Choroid plexus epithelial cell (primary cell): Measurements from ENCODE around the gene CHD5.

Source experiments
- DNase-seq: peaks from one replicate; pipeline ENCODE4 v3.0.0-alpha.2; 2010; ENCODE audit warnings: low read depth
- H3K4me3 ChIP-seq: 2 replicates; pipeline ENCODE4 v1.5.1; 2011; ENCODE audit warnings: low read depth, mild to moderate bottlenecking, control low read depth, low read length, moderate library complexity
- TF ChIP-seq, protein P1 (sequence below): conservative IDR thresholded peaks from 2 replicates; pipeline ENCODE4 v1.5.1; 2011; ENCODE audit warnings: low read depth, mild to moderate bottlenecking, control low read depth, inconsistent platforms, low read length, moderate library complexity

The CHD5 gene

DNA sequence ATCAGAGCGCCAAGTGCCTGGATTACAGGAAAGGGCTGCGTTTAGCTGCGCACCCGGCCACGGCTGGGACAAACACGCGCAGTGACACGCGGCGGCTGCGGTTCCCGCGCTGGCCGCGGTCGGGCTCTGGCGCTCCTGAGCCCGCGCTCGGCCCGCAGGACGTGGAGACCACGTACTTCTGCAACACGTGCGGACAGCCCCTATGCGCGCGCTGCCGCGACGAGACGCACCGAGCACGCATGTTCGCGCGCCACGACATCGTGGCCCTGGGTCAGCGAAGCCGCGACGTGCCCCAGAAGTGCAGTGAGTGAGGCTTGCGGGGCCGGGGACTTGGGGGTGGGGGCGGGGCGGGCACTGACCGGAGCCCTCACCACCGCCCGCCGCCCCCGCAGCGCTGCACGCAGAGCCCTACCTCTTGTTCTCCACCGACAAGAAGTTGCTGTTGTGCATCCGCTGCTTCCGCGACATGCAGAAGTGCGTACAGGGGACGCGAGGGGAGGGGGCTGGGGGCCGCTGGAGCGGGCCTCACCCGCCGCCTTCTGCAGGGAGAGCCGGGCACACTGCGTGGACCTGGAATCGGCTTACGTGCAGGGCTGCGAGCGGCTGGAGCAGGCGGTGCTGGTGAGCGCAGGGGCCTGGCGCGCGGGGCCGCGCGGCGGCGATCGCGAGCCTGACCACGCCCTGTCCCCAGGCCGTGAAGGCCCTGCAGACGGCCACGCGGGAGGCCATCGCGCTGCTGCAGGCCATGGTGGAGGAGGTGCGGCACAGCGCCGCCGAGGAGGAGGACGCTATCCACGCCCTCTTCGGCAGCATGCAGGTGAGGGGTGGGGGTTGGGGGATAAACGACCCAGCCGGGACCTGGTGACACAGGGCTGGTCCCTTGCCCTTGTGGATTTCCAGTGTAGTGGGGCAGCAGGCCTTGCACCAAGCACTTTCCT is 28.9 kb upstream of the CHD5 start:
- peak; percentile 58 for DNase-seq
- peak overlapping the region; percentile 57 for H3K4me3 ChIP-seq
- TF ChIP-seq, protein P1, sequence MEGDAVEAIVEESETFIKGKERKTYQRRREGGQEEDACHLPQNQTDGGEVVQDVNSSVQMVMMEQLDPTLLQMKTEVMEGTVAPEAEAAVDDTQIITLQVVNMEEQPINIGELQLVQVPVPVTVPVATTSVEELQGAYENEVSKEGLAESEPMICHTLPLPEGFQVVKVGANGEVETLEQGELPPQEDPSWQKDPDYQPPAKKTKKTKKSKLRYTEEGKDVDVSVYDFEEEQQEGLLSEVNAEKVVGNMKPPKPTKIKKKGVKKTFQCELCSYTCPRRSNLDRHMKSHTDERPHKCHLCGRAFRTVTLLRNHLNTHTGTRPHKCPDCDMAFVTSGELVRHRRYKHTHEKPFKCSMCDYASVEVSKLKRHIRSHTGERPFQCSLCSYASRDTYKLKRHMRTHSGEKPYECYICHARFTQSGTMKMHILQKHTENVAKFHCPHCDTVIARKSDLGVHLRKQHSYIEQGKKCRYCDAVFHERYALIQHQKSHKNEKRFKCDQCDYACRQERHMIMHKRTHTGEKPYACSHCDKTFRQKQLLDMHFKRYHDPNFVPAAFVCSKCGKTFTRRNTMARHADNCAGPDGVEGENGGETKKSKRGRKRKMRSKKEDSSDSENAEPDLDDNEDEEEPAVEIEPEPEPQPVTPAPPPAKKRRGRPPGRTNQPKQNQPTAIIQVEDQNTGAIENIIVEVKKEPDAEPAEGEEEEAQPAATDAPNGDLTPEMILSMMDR, result peak; percentile 44

DNA sequence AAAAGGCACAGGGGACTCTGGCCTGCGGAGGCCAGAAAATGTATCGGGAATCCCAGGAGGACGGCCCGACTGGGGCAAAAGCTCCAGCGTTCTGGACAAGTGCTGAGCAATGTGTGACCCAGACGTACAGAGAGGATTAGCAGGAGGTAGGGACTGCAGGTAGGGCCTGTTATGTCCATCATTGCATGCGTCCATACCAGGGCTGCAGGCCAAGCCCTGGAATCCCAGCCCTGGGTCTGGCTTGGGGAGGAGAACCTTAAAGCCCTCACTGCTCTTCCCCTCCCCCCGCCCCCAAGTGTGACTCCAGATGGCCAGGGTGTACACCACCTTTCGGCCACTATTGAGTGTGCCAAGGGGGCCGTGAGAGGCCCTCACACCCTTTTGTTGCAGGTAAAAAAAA is 27.8 kb upstream of the CHD5 start:
- TF ChIP-seq, protein P1, result no peak
- DNase-seq, result no peak
- peak overlapping the region; percentile 6 for H3K4me3 ChIP-seq

DNA sequence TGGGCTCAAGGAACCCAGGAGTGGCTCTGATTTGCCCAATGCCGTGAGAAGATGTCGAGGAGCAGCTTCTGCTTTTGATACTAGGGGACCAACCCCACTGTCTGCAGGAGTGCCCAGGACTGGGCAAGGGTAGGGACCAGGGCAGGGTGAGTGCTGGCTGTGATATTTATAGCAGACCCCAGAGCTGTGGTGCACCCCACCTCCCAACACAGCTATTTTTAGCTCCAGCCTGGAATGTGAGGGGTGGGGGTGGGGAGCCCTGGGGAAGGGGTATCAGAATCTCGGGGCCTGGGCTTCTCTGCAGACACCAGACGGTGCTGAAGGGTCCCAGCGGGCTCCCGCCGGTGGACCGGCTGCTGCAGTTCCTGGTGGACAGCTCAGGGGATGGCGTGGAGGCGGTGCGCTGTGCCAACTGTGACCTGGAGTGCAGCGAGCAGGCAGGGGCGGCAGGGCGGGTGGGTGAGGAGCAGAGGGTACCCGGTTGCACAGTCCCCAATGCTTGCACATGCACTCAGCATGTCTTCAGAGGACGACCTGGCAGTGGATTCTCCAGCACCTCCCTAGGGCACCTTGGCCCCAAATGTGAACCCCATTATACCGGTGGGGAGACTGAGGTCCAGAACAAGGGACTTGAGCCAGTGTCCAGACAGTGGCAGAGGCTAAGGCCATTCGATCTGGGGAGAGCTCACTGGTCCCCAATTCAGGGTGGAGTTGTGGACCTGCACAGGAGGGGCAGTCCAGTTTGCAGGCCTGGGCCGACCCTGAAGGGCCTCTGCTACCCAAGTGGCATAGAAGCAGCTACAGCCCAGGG is 27.2 kb upstream of the CHD5 start:
- TF ChIP-seq, protein P1, result no peak
- no peak for DNase-seq
- peak overlapping the region; percentile 77 for H3K4me3 ChIP-seq

DNA sequence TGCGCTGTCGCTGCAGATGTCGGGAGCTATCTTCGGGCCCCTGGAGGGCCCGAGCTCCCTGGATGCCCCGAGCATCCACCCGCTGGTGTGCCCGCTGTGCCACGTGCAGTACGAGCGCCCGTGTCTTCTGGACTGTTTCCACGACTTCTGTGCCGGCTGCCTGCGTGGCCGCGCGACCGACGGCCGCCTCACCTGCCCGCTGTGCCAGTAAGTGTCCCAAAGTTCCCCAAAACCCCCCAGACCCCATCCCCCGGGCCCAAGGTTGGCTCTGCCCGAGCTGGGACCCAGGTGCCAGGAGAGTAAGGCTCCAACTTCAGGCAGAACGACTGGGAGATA is 26.4 kb upstream of the CHD5 start:
- TF ChIP-seq, protein P1, result no peak
- no peak for DNase-seq
- peak overlapping the region; percentile 77 for H3K4me3 ChIP-seq

DNA sequence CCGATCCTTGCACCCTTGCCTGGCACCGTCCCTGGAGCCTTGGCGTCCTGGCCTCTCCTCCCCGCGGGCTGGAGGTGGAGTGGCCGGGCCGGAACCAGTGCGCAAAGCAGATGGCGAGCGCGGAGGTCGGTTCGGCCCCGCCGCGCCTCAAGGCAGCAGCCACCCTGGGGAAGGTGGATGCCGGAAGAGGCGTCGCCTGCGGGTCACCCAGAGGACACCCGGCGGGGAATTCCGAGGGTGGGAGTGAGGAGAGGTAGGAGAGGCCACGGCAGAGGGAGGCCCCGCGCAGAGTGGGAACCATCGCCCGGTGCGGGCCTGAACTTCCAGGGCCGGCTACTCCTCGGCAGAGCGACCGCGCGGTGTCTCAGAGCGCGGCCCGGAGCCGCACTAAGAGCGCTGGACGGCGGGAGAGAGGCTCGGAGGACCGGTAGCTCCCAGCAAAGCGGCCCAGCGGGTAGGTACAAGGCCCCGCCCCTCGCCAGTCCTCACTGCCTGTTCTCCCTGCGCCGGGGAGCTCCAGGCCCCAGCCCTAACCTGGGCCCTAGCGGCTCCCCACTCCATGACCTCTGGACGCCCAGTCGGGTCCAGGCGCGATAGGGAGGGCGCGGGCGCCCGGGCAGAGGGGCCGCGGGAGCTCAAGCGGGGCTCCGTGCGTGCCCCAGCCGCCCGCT is 25.9 kb upstream of the CHD5 start, which contains the start of gene RNF207:
TSS of gene RNF207 (plus strand) at position 271 of the 671 bp plus-strand sequence. CDS start 417 bp downstream, outside the sequence.
- TF ChIP-seq, protein P1, result peak; percentile 10
- peak; percentile 80 for DNase-seq
- H3K4me3 ChIP-seq, result peak within 1 kb of the TSS; percentile 77

DNA sequence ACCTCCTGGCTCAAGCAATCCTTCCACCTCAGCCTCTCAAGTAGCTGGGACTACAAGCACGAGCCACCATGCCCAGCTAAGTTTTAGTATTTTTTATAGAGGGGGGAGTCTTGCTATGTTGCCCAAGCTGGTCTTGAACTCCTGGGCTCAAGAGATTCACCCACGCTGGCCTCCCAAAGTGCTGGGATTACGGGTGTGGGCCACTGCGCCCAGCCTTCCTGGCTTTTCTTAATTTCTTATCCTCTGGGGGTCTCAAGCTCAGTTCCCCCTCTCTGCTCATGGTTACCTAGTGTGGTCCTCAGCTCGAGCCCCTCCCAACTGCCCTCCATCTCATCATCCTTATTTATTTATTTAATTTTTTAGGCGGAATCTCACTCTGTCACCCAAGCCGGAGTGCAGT is 22.1 kb upstream of the CHD5 start:
- TF ChIP-seq, protein P1, result no peak
- DNase-seq, result no peak
- H3K4me3 ChIP-seq, result no peak overlapping the region
